ENCODE measurements around the gene KCNK15.
A peak's percentile ranks its signal among the peaks of the same experiment; 100 is the strongest.
"Not testable (repeated sequence)": the region's sequence is repeated elsewhere in the genome, so short reads cannot be mapped to it uniquely, and the experiment has no call there.

The KCNK15 gene

DNA sequence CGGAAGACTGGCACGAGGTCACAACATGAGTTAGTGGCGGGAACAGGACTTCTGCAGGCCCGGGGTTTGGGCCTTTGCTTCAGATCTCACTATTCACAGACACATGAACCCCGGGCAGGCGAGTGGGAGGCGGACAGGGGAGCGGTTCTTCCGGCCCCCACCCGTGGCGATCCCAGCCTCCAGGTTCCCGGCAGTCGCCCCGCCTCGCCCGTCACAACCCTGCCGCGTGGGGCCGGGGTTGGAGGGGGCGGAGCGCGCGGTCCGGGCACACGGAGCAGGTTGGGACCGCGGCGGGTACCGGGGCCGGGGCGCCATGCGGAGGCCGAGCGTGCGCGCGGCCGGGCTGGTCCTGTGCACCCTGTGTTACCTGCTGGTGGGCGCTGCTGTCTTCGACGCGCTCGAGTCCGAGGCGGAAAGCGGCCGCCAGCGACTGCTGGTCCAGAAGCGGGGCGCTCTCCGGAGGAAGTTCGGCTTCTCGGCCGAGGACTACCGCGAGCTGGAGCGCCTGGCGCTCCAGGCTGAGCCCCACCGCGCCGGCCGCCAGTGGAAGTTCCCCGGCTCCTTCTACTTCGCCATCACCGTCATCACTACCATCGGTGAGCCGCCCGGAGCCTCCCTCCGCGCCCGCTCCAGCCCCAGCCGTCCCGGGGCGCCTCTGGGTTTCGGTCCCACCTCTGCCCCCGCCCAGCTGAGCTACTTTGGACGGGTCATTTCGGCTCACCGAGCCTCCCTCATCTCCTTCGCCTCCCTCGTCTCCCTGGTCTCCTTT lies at the start of gene KCNK15:
Gene KCNK15 (plus strand): TSS at position 268 of the 769 bp plus-strand sequence. CDS start 46 bp downstream, at position 314.
- peak; percentile 48 for DNase-seq

DNA sequence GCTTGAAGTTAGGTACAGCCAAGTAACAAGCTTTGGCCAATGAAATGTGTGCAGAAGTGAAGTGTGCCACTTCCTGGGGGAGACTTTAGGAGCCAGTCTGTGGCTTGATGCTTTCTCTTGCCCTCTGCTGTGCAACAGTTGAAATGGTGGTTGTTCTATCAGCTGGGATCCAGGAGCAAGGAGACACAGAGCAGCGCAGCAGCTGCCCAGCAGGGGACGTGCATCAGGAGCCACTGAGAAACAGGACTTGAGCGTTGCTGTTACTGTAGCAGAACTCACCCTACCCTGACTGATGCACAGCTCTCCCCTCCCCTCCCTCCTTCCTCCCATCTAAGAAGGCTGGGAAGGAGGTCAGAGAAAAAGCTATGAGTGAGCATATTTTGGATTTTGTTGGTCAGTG lies 49.4 kb upstream of the KCNK15 start:
- DNase-seq, result no peak

DNA sequence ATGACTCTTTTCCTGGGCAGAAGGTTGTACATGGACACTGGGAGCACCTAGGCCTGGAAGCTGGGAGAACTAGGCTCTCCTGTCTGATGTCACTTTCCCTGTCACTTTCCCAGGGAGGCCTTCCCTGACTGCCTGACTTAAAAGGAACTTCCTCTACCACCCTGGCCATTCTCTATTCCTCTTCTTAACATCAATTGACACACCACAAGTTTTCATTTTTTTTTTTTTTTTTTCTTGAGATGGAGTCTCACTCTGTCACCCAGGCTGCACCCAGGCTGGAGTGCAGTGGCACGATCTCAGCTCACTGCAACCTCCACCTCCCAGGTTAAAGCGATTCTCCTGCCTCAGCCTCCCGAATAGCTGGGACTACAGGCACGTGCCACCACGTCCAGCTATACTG lies 48.6 kb upstream of the KCNK15 start:
- DNase-seq, result not testable (repeated sequence)

DNA sequence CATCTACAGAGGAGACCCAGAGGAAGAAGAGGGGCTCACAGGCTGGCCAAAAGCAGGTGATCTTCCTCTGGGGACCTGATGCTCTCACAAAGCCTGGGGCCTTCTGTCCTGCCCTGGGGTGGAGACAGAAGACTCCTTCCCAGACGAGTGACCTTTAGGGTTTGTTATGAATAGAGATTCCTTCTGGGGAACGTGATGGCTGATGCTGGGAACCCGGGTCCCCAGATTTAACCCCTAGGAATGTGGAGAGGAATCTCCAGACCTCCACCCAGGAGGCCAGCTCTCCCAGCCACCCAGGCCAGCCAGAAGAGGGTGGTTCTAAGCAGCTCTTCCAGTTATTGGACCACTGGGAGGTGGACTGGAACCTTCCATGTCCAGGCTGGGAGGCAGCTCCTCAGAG lies 47.3 kb upstream of the KCNK15 start:
- DNase-seq, result no peak

DNA sequence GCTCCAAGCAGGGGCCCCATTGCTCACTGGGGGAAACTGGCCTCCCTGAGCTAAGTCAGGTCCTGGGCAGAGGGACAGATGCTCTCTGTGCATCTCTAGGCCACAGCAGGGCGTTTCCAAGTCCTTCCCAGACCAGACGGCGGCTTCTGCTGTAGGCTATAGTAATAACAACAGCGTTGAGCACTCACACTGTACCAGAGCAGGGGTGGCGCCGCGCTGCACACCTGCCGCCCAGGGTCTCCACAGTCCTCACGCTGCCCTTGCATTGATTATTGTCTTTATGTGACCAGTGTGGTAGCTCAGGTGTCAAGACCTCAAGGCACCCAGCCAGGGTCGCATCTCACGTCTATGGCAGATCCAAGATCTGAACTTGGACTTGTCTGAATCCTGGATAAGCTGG lies 45.4 kb upstream of the KCNK15 start:
- DNase-seq, result no peak

DNA sequence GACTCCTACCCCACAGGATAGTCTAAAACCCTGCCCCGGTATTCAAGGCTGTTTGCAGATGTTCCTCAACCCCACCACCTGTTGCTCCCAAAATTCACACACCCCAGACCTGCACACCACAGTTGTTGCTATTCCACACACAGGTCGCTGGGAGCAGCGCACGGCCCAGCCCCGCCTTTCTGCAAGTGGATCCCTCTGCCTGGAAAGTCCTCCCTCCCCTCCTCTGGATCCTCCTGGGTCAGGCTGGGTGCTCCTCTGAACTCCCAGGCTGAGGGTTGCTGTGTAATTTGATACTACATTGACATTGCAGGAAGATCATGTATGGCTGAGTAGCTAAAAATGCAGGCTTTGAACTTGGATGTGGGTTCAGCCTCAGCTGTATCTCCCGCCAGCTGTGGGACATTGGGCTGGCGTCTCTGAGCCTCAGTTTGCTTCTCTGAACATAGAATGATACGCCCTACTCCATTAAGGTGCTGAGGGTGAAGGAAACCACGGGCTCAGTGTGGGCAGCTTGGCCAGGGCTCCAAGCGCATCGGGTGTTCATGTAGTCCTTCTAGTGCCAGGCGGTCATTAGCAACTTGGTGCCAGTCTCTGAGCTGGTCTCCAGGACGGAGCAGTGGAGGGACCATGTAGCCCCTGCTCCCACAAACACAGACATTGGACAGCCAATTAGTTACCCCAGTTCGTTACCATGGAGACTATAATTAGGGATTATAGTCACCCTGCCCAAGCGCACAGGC lies 44.4 kb upstream of the KCNK15 start:
- no peak for DNase-seq

DNA sequence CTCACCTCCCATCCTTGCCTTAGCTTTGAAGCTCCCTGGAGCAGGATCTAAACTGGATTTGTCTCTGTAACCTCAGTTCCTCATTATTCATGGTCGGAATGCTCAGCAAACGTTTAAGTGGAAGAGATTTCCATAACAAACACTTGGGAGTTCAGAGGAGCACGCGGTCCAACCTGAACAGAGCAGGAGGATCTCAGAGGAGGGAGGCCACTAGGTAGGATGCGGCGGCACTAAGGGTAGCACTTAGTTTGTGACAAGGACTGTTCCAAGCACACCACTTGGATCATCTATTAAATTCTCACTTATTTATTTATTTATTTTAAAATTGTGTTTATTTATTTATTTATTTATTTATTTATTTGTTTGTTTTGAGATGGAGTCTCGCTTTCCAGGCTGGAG lies 43.8 kb upstream of the KCNK15 start:
- DNase-seq, result no peak

DNA sequence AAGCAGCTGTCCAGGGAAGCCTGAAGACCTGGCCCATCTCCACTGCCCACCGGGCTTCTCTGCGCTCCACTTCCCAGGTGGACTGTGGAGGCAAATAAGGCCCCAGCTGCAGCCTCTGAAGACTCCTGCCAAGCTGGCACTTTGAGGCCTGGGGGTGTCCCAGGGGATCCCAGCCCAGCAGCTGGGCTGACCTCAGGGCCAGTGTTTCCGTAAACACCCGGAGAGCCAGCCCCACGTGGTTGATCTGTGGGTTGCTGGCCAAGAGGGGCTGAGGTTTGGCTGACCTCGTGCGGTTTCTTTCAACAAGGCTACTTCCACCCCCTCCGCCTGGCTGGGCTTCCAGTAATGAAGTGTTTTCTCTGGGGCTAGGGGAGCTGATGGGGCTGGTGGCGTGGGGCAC lies 42.9 kb upstream of the KCNK15 start:
- peak; percentile 93 for DNase-seq

DNA sequence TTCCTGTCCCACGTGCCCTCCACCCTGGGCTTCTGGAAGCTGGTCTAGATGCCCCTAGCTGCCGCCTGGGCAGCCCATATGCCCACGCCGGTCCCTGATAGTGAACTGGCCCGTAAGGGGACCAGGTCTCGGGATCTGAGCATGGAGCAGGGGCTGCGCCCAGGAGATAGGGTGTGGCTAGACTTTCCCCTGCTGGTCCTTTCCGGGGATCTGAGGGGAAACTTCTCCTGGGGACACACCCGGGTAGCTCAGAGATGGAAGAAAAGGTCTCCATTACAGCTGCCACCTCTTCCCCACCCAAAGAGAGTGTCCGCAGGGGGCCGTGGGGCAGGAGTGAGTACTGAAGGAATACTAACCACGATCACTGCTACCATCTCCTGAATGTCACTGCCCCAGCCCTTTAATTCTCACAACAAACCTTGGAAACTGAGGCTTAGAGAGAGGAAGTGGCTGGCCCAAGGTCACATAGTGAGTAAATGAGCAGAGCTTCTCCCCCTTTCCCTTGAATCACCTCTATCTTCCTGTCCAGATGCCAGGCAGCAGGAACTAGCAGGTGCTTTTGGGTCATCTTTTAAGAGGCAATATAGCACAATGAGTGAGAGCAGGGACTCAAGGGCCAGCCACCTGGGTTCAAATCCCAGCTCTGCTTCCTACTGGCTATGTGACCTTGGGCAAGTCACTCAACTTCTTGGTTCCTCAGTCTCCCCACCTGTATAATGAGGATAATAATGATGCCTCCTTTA lies 42.3 kb upstream of the KCNK15 start:
- DNase-seq, result no peak

DNA sequence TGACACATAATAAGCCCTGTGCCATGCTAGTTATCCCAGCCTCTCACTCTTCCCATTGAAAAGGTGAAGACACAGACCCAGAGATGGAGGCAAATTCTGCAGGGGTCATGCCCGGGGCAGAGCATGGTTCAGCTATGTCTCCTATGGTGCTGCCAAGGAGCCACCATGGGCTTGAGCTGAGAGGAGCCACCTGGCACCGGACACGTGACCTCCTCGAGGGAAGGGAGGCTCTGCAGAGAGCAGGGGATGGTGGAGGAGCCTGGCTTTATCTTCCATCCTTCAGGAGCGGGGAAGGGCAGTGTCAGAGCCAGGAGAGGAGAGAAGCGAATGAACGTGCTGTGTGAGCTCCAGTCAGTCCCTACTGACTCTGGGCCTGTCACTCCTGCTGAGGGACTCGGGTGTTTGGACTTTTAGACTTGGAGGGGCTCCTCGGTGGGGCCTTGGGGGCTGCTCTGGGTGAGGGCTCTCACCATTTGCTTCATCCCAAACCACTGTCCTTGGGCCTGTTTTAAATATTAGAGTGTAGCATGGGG lies 41.6 kb upstream of the KCNK15 start:
- DNase-seq, result no peak

DNA sequence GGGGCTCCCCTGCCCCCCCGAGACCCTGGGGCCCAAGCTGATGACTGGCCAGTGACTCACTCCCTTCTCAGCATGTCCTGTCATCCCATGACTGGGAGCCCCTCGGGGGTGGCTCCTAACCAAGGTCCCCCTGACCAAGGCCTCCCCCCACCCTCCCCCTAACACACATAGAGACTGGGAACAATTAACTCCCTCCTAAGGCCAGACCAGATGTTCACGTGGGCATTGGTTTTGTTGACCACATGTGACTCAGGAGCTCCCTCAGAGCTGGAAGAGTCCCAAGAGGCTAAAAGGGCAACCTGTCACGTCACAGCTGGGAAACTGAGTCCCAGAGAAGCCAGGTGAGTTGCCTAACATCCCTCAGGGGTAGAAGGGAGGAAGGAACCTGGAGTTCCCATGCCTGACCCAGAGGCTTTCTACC lies 41.1 kb upstream of the KCNK15 start:
- DNase-seq, result no peak

DNA sequence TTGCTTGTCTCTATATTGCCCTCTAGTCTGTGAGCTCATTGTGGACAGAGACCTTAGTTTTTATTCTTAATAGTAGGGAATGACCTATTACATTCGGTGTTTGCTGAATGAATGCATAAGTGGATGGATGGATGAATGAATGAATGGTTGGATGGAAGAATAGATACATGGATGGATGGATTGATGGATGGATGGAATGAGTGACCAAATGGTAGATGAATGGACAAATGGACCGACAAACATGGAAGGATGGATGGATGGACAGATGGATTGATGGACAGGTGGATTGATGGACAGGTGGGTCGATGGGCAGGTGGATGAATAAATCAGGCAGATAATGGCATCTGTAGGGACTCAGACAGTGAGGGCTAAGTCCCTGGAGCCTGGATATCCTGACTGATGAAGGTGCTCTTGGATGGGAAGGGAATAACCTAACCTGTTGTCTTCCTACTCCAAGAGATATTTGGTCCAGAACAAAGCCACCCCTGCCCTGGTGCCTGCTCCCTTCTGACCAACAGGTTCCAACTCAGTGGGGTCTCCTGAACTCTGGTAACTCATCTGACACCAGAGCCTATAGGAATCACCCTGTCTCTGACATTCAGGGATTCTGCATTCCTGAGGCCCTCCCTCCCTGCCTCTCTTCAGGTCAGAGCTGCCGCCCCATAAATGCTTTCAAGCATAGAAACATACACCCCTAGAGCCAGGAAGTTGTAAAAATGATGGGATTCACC lies 40.1 kb upstream of the KCNK15 start:
- DNase-seq, result no peak

DNA sequence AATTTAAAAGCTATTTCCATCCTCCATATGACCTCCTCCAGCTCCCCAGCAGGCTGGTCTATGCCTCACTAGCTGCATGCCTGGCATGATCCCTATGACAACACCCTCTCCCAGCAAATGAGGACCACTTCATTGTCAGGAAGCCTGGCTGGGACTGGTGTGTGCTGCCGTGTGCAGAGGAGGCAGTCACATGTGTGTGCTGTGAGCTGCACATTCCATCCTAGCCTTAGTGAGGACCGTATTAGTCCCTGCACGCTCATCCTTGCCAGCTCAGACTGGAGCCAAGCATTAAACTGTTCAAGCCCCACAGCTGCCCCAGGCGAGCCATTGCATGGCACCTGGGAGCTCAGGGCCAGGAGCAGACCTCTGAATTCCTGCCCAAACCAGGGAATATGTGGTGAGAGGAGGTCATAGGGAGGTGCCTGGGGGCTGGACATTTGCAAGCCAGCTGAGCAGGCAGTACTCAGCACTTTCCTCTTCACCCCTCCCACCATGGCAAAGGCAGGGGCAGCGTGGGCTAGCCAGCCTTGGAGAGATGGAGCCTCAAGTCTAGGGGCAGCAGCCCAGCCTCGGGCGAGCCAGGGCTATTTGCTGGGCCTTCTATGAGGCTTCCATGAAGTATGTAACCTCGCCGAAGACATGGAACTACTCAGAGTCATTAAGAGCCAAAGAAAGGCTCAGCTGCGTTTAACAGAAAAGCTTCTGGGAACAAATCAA lies 39.2 kb upstream of the KCNK15 start:
- DNase-seq, result peak; percentile 72

DNA sequence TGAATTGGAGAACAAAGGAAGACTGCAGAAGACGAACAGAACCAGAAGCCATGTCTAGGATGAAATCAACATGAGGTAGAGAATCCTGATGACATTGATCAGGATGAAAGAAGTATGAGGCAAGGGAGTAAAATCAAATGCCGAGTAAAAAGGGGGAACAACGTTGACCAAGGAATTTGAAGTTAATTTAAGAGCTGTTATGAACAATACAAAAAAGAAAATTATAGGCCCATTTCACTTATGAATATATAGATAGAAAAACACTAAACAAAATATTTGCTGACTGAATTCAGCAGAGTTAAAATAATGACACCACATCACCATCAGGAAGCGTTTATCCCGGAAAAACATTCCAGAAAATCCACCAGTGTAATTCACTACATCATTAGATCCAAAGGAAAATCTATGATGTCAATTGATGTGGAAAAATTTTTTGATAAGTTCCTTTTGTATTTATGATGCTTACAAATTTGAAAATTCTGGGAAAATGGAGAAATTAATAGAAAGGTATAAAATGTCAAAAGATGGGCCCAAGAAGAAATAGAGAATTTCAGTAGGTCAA lies 38.6 kb upstream of the KCNK15 start:
- DNase-seq, result no peak

DNA sequence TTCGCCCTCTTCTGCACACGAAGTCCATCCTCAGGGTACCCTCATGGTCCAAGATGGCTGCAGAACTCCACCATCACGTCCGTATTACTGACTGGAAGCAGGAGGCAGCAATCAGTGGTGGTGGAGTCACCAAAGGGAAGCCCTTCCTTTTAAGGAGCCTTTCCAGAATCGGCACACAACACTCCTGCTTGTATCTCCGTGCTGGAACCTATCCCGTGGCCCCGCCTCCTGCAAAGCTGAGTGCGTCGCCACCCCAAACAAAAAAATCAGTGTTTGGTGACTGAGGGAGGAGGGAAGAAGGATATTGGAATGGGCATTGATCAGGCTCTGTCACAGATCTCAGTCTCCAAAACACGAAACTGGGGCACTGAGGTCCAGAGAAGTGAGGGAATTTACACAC lies 36.3 kb upstream of the KCNK15 start:
- DNase-seq, result no peak

DNA sequence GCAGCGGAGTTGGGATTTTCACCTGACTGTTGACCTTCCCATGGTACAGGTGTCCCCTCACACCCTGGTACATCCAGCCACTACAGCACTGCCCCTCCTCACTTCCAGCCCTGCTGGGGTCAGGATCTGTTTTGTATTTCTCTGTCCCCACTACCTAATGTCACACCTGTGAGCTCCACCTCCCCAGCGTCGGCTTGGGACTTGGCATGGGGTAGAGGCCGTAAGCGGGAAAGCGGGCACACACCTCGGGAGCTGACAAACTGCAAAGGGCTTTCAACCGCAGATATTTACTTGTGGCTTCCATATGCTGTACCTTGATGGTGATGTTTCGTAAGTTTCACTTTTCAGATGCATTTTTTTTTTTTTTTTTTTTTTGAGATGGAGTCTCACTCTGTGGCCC lies 35.9 kb upstream of the KCNK15 start:
- no peak for DNase-seq

DNA sequence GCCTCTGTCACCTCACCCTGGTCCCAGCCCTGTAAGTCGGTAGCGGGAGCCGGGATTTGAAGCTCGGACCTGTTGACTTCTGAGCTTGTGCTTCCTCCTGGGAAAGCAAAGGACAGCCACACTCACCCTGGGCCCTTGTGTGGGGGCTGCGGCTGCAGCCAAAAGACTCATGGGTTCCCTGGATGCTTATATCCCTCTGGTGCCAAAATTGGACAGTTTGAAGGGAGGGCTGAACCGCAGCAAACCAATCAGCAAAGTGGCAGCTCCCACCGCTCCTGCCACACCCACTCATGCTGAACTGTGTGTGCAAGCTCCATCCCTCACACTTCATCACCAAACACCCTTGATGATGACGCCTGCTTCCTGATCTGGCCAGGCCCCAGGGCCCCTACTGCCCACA lies 34.4 kb upstream of the KCNK15 start:
- no peak for DNase-seq

DNA sequence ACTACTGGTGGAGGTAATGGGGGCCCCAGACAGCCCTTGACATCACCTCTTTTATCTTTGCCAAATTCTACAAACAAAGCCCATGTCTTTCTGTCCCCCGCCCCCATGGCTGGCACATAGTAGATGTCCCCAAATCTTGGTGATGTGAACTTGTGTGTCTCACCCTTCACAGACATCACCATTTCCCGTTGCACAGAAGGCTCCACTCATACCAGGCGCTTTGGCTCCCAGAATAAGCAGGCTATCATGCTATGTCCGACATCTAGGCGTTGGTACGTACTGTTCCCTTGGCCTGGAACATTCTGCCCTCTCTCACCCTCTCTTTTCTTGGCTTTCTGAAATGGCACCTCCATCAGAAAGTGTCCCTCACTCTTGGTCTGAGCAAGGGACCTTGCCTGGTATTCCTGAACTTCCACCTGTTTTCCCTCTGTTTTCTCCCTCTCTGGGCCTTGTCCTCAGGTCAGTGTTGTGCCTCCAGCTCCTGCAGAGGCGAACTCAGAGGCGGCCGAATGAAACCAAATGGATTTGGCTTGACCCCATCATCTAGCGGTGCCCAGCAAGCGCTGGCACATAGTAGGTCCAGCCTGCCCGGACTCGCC lies 31.5 kb upstream of the KCNK15 start:
- no peak for DNase-seq

DNA sequence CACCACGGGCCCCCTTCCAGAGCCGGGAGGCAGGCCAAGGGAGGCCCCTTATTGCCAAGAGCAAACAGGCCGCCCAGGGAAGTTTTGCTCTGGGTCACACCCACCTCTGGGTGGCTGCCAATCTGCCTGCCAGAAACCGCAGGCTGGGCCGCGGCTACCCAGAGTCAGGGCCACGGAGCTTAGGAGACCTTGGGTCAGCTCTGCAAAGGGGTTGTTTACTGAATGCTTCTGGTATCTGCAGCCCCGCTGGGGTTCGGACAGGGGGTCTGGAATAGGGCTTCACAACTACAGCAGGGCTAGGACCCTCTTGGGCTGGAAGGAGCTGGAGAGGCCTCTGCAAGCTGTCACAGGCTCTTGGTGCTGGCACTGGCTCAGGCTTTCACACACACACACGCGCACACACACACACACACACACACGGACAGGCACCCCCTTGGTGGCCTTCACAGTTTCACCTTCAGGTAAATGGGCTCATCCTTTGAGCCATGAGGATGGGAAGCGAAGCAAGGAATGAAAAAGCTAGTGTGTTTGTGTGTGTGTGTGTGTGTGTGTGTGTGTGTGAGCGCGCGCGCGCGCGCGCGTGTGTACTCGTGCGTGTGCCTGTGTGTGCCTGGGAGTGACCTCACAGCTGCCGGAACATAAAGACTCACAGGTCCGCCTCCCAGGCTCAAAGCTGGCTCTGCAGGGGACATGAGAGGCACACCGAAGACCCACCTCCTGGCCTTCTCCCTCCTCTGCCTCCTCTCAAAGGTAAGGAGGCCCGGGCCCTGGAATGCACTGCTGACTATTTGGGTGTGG lies 30.8 kb upstream of the KCNK15 start, which contains the start of gene CCN5:
Gene CCN5 (plus strand): TSS at position 669 of the 798 bp plus-strand sequence. CDS start 22 bp downstream, at position 691.
- peak; percentile 90 for DNase-seq

All from femur (tissue), 1 donor.